HAP-1 (cell line): Measurements from ENCODE around the gene CLIC5.

Experiments
- DNase-seq, 2 experiments: peaks; one replicate each; pipeline ENCODE4 v3.0.0-alpha.2; 2016 to 2020; ENCODE audit warnings: low spot score in 2 of 2
- H3K27me3 ChIP-seq: fragments of 250-450 bp; sonication (Bioruptor Pico); 2 replicates; pipeline ENCODE4 v1.5.1; 2020; ENCODE audit warnings: low read depth, mild to moderate bottlenecking, moderate library complexity
- H3K36me3 ChIP-seq: fragments of 250-450 bp; sonication (Bioruptor Pico); replicated peaks from 2 replicates; pipeline ENCODE4 v1.5.1; 2020; ENCODE audit warnings: mild to moderate bottlenecking
- H3K4me1 ChIP-seq: fragments of 250-450 bp; sonication (Bioruptor Pico); 2 replicates; pipeline ENCODE4 v1.5.1; 2020; ENCODE audit warnings: mild to moderate bottlenecking
- H3K4me3 ChIP-seq: fragments of 250-450 bp; sonication (Bioruptor Pico); 2 replicates; pipeline ENCODE4 v1.5.1; 2020; ENCODE audit warnings: mild to moderate bottlenecking, moderate library complexity
- H3K9me3 ChIP-seq: fragments of 250-450 bp; sonication (Bioruptor Pico); 2 replicates; pipeline ENCODE4 v1.5.1; 2020; ENCODE audit warnings: mild to moderate bottlenecking, moderate library complexity
- in situ Hi-C: fragments of 300-500 bp; cut with MboI; formaldehyde crosslinking; loops from 3 replicates; pipeline ENCODE4 v1.14.3; 2020; ENCODE audit warnings: low sequenced_read_pairs, inconsistent platforms, mixed read lengths

CLIC5 gene

DNA sequence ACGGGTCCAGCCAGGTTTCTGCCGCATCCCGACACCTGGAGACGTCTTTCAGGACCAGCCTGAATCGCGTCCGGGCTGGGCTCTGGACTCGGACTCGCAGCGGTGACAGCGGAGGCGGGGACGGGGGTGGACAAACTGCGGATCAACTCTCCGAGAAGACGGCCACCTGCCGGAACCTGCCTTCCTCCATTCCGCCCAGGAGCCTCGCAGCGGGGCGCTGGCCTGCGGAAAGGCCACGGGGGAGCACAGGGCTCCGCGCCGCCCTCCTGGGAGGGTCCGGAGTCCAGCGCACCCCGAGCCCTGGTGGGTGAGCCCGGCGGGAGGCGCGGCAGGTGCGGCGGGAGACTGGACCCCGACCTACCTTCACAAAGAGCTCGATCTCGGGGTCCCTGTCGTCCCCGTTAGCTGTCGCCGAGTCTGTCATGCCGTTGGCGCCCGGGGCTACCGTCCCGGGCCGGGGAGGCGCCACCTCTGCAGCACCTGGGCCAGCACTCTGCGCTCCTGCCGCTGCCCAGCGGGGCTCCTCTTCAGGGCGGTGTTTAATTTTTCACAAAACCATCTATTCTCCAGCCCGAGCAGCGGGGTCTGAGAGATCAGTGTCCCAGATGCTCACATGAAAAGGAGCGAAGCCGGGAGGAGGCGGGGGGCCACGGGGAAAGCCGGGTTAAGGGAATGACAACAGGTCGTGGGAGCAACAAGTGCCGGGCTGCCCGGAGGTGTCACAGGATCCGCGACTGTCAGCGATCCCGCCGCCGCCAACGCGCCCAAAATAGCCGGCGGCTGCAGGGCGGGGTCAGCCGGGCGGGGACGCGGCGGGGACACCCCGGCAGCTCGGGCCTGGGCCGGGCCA is at the start of gene CLIC5:
Gene CLIC5, minus strand, starts transcription at position 742 of the 850 bp plus-strand sequence. Its CDS starts 318 bp downstream, at position 424.
- Histone ChIP-seq H3K36me3 (no peaks in the 10 kb centered on the region), H3K9me3 (no peaks in the 10 kb centered on the region), H3K4me1 (no peaks in the 10 kb centered on the region), H3K4me3 (peak within 1 kb of the TSS; percentile 22), H3K27me3 (peaks cover 35% of the 10 kb centered on the region)
- in situ Hi-C loops = no loop called here
- peak in 1 of 2 experiments; percentile 27 for DNase-seq

DNA sequence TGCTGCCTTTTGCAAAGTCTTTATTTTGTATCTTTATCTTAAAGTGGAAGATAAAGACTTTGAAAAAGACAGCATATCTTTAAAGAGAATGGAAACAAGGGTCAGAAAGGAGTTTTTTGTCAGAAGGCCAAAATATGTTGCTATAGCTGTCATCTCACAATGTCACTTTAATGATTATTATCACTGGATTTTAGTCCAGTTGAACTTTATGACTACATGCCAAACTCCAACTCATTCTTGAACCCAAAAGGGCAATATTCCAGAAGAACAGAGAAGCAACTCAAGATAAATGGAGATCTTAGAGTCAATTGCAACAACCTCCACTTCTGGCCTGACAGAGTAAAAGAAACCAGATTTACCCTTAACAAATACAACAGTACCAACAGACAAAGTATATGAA is 47.3 kb upstream of the CLIC5 start:
- no peak overlapping the region for H3K4me3 ChIP-seq
- H3K27me3 ChIP-seq = no peaks in the 10 kb centered on the region
- no peaks in the 10 kb centered on the region; the same call in 1 of the 2 replicates for H3K4me1 ChIP-seq
- H3K9me3 ChIP-seq = peaks cover 2% of the 10 kb centered on the region; the same call in 1 of the 2 replicates
- no peaks in the 10 kb centered on the region for H3K36me3 ChIP-seq
- no peak for DNase-seq
- in situ Hi-C loops = no loop called here

DNA sequence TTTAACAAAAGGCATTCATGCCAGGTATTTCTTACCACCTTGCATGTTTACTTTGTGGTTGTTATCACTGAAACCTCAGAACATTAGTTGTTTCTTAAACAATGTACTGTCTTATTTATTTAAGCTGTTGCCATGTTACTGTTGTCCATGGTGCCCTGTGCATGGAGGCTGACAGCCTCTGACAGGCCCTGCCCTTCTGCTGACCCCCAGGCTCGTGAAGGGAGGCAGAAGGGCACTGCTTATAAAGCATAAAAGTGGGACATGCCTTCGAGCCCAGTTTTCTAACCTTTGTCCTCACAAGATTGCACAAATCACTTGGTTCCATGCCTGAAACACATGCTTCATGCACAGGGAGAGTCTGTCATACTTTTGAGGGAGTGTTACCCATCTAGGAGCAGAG is 46.7 kb upstream of the CLIC5 start:
- no peaks in the 10 kb centered on the region for H3K36me3 ChIP-seq
- in situ Hi-C loops = no loop called here
- no peaks in the 10 kb centered on the region; the same call in 1 of the 2 replicates for H3K4me1 ChIP-seq
- peaks cover 2% of the 10 kb centered on the region; the same call in 1 of the 2 replicates for H3K9me3 ChIP-seq
- H3K27me3 ChIP-seq = no peaks in the 10 kb centered on the region
- no peak for DNase-seq
- H3K4me3 ChIP-seq = no peak overlapping the region

DNA sequence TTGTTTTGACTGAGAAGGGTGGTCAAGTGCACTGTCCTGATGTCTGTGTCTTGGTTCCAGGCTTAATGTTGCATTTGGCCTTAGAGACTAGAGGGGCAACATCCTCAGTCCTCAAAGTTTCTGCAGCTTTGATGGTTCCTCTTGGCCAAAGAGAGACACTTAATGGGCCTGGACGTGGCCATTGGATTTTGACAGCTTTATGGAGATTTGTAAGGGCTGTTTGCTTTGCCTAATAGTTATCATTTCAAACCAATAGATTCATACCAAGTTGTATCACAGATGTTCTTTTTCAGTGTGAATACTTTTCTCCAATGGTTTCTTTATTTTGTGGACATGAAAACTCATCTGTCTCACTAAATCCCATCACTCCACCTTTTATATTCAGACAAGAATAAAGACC is 45.8 kb upstream of the CLIC5 start:
- no peak for DNase-seq
- no peak overlapping the region for H3K4me3 ChIP-seq
- in situ Hi-C loops = no loop called here

GRCh38 chr6:46059608-46060007 is 43.9 kb upstream of the CLIC5 start:
- Histone ChIP-seq H3K4me1 (no peaks in the 10 kb centered on the region), H3K27me3 (no peaks in the 10 kb centered on the region), H3K4me3 (no peak overlapping the region), H3K36me3 (no peaks in the 10 kb centered on the region), H3K9me3 (peaks cover 2% of the 10 kb centered on the region; the same call in 1 of the 2 replicates)
- DNase-seq = no peak
- in situ Hi-C loops = no loop called here

More for the DNA sequence above, 45.8 kb upstream of the CLIC5 start:
- no peaks in the 10 kb centered on the region; the same call in 1 of the 2 replicates for H3K4me1 ChIP-seq
- no peaks in the 10 kb centered on the region for H3K27me3 ChIP-seq
- H3K9me3 ChIP-seq = peaks cover 2% of the 10 kb centered on the region; the same call in 1 of the 2 replicates
- H3K36me3 ChIP-seq = no peaks in the 10 kb centered on the region

DNA sequence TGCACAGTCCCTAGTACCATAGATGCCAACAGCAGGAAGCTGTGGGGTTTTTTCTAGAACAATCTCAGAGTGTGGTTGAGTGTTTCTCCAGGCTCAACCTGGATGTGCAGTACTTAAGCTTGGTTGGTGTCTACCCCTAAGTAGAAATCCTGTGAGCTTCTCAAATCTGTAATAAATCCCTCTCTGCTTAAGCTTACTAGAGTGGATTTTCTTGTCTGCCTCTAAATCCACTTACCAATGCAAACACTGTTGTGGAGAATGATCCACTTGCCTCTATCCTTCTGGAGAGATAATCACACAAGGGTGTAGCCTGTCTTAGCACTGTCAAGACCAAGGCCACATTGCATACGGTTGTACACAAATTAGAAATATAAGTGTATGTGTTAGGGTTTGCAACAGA is 43.3 kb upstream of the CLIC5 start:
- no peaks in the 10 kb centered on the region for H3K4me1 ChIP-seq
- DNase-seq = no peak
- H3K36me3 ChIP-seq = no peaks in the 10 kb centered on the region
- no peaks in the 10 kb centered on the region; the same call in 1 of the 2 replicates for H3K9me3 ChIP-seq
- in situ Hi-C loops = no loop called here
- H3K4me3 ChIP-seq = no peak overlapping the region
- no peaks in the 10 kb centered on the region for H3K27me3 ChIP-seq

GRCh38 chr6:46057792-46058191 is 42.1 kb upstream of the CLIC5 start:
- Histone ChIP-seq H3K4me3 (no peak overlapping the region), H3K4me1 (no peaks in the 10 kb centered on the region), H3K27me3 (no peaks in the 10 kb centered on the region), H3K9me3 (no peaks in the 10 kb centered on the region), H3K36me3 (no peaks in the 10 kb centered on the region)
- in situ Hi-C loops = no loop called here
- no peak for DNase-seq

DNA sequence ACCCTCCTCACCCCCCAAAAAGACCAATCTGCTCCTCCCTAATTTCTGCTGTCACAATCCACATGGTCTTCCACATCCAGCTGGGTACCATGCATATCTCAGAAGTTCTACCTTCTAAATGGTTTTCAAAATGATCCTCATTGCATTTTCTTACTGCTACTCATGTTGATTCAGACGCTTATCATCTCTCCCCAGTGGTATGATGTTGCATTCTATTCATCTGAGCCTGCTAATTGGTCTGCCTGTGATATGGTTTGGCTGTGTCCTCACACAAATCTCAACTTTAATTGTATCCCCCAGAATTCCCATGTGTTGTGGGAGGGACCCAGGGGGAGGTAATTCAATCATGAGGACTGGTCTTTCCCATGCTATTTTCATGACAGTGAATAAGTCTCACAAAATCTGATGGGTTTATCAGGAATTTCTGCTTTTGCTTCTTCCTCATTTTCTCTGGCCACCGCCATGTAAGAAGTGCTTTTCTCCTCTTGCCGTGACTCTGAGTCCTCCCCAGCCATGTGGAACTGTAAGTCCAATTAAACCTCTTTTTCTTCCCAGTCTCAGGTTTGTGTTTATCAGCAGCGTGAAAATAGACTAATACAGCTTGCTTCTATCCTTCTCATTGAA is 41.4 kb upstream of the CLIC5 start:
- in situ Hi-C loops = no loop called here
- H3K9me3 ChIP-seq = no peaks in the 10 kb centered on the region
- no peak for DNase-seq
- H3K4me3 ChIP-seq = no peak overlapping the region
- no peaks in the 10 kb centered on the region for H3K4me1 ChIP-seq
- H3K36me3 ChIP-seq = no peaks in the 10 kb centered on the region
- H3K27me3 ChIP-seq = no peaks in the 10 kb centered on the region

DNA sequence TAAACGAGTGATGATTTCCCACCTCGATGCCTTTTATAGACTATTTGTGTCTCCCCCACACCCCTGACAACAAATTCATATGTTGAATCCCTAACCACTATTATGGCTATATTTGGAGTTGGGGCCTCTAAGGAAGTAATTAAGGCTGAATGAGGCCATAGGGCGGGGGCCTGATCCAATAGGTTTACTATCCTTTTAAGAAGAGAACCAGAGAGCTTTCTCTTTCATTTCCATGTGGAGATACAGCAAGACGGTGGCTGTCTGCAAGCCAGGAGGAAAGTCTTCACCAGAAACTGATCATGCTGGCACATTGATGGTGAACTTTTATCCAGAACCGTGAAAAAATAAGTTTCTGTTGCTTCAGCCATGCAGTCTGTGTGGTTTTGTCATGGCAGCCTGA is 38.9 kb upstream of the CLIC5 start:
- in situ Hi-C loops = no loop called here
- Histone ChIP-seq H3K4me1 (no peaks in the 10 kb centered on the region), H3K4me3 (no peak overlapping the region), H3K27me3 (no peaks in the 10 kb centered on the region), H3K9me3 (no peaks in the 10 kb centered on the region), H3K36me3 (no peaks in the 10 kb centered on the region)
- DNase-seq = no peak

DNA sequence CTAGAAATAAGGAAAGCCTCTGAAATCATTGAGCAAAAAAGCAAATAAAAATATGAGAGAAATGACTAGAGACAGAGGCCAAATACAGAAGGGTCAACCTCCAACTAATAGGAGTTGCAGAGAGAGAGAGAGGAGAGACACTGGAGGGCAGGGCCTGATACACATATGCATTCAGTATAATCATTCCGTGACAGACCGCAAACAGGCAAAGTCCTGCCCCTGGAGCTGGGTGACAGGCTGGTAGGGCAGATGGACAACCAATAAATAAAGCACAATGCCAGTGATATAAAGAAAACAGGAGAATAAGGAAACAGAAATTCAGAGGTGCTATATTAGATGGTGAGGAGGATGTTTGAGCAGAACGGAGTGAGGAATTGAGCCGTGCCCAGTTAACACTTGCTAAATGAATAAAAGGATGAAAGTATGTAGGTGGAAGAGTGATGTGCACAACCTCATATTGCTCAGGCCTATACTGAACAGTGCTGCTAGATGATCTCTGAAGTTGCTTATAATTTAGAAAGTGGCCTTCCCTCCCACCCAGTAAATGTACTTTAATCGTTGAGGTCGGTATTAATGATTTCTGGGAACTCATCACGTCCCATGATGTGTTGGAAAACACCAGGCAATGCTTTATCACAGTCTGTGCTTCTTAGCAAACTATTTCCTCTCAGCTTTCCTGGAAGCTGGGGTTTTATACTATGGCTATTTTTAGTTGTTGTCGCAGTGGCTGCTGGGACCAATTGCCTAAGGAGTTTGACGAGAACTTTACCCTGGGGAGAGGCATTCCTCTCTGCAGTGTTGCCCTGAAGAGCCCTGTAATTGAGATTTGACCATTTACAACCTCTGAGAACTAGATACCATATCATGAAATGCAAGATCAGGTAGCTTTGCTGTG is 37.6 kb upstream of the CLIC5 start:
- H3K9me3 ChIP-seq = no peaks in the 10 kb centered on the region
- no peaks in the 10 kb centered on the region for H3K4me1 ChIP-seq
- in situ Hi-C loops = no loop called here
- no peak overlapping the region for H3K4me3 ChIP-seq
- no peak for DNase-seq
- H3K27me3 ChIP-seq = no peaks in the 10 kb centered on the region
- no peaks in the 10 kb centered on the region for H3K36me3 ChIP-seq

- no peak overlapping the region for H3K4me3 ChIP-seq
- no peaks in the 10 kb centered on the region for H3K27me3 ChIP-seq
- no peak for DNase-seq
- in situ Hi-C loops = no loop called here
- H3K9me3 ChIP-seq = no peaks in the 10 kb centered on the region
- no peaks in the 10 kb centered on the region for H3K4me1 ChIP-seq
- H3K36me3 ChIP-seq = no peaks in the 10 kb centered on the region
Measured at GRCh38 chr6:46052479-46052878, 36.8 kb upstream of the CLIC5 start.

DNA sequence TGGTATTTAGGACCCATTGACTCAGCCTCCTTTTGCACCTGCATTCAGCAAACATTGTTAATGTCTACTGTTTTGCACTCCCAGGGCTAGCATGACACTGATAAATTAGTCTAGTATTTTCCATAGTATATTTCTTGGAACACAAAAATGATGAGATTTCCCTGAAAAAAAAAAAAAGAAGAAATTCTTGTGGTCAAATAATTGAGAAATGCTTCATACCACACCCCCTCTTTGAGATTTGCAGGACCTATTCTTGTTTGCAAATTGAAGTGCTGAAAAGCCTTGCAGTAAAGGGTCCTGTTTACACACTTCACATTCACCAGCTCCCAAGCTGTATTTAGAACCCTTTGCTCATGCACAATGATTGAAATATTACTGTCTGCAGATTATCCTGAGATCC is 36.3 kb upstream of the CLIC5 start:
- H3K27me3 ChIP-seq = no peaks in the 10 kb centered on the region
- H3K4me3 ChIP-seq = no peak overlapping the region
- H3K36me3 ChIP-seq = no peaks in the 10 kb centered on the region
- no peaks in the 10 kb centered on the region for H3K9me3 ChIP-seq
- no peak for DNase-seq
- no peaks in the 10 kb centered on the region for H3K4me1 ChIP-seq
- in situ Hi-C loops = no loop called here

DNA sequence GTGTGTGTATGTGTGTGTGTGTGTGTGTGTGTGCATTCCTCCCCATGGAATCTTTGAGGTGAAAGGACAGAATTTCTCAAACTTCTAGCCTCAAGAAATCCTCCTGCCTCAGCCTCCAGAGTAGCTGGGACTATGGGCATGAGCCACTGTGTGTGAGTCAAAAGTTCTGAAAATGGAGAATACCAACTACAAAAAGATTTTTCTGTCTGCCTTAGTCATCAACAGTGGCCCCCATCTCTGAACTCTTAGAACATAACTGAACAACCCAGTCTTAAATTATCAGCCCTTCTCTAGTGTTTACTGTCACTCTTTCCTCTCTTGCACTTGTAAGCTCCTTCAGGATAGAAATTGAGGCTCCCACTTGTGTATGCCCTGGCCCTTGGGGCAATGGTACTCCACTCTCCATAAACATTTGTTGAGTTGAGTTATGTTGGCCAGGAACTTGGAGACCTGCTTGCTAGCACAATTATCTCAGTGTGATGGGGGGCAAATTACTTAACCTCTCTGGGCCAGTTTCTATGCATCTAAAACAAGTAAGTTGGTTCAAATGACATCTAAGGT is 35.3 kb upstream of the CLIC5 start:
- in situ Hi-C loops = no loop called here
- H3K27me3 ChIP-seq = no peaks in the 10 kb centered on the region
- H3K4me1 ChIP-seq = no peaks in the 10 kb centered on the region
- no peaks in the 10 kb centered on the region for H3K36me3 ChIP-seq
- no peaks in the 10 kb centered on the region for H3K9me3 ChIP-seq
- H3K4me3 ChIP-seq = no peak overlapping the region
- DNase-seq = no peak
